ENCODE results near the gene PIKFYVE.

Gene PIKFYVE

DNA sequence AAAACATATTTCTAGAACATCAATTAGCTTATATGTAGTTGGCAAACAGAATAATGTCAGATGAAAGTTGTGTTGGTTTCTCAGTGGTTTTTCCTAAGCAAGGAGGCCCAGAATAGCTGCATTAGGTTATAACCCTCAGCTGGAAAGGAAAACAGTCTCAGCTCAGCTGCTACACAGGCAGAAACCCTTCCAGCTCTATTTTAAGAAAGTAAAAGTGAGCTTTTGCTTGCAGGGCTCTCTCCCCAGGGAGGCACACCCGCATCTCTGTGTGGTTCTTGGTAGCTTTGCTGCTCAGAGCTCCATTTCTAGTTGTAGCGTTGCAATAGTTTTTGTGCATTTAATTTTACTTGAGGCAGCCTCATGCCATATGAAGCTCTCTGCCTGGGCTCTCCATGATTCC, 54.6 kb downstream of the PIKFYVE start:
- TF ChIP-seq, protein P1, sequence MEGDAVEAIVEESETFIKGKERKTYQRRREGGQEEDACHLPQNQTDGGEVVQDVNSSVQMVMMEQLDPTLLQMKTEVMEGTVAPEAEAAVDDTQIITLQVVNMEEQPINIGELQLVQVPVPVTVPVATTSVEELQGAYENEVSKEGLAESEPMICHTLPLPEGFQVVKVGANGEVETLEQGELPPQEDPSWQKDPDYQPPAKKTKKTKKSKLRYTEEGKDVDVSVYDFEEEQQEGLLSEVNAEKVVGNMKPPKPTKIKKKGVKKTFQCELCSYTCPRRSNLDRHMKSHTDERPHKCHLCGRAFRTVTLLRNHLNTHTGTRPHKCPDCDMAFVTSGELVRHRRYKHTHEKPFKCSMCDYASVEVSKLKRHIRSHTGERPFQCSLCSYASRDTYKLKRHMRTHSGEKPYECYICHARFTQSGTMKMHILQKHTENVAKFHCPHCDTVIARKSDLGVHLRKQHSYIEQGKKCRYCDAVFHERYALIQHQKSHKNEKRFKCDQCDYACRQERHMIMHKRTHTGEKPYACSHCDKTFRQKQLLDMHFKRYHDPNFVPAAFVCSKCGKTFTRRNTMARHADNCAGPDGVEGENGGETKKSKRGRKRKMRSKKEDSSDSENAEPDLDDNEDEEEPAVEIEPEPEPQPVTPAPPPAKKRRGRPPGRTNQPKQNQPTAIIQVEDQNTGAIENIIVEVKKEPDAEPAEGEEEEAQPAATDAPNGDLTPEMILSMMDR (IDR thresholded peaks at IDR 0.05; ENCODE audit: low read depth, low read length), result no peak
- H3K4me3 ChIP-seq (ENCODE audit: low read depth, low read length), result no peak overlapping the region

DNA sequence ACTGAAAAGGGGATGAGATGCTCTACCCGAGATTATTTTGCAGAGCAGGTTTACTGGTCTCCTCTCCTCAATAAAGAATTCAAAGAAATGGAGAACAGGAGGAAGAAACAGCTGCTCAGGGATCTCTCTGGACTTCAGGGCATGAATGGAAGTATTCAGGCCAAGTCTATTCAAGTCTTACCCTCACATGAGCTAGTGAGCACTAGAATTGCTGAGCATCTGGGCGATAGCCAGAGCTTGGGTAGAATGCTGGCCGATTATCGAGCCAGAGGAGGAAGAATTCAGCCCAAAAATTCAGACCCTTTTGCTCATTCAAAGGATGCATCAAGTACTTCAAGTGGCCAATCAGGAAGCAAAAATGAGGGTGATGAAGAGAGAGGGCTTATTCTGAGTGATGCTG, 60.0 kb downstream of the PIKFYVE start:
- no peak overlapping the region for H3K4me3 ChIP-seq (ENCODE audit: low read depth, low read length)
- TF ChIP-seq, protein P1 (IDR thresholded peaks at IDR 0.05; ENCODE audit: low read depth, low read length), result no peak

DNA sequence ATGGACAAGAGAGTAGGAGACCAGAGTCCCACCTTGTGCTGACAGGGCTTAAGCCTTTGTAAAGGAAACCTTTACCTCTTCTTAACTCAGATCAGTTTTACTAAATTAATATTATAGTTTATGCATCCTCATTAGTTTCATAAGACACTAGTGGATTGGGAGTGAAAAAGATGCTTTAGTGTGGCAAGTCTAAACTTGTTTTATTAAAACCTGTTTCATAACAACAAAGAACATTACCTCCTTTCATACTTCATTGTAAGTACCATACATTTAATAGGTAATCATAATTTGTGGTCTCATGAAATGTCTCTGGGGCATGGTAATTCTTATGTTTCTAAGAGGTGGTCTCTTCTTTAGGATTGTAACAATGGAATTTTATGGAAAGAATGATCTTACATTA, 63.4 kb downstream of the PIKFYVE start:
- no peak overlapping the region for H3K4me3 ChIP-seq (ENCODE audit: low read depth, low read length)
- TF ChIP-seq, protein P1 (IDR thresholded peaks at IDR 0.05; ENCODE audit: low read depth, low read length), result no peak

DNA sequence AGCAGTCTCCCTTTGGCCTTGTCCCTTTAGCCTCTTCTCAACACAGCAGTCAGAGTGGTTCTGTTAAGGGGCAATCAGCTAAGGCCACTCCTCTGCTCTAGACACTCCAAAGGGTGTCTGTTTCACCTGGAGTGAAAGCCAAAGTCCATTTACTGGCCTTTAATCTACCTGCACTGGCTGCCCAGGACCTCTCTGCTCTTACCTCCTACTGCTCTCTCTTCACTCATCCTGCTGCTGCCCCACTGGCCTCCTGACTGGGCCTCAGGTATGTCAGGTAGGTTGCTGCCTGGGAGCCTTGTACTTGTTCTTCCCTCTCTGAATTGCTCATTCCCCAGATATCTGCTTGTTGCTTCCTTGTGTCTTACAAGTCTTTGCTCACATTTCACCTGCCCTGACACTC, 68.2 kb downstream of the PIKFYVE start:
- H3K4me3 ChIP-seq (ENCODE audit: low read depth, low read length), result no peak overlapping the region
- TF ChIP-seq, protein P1 (IDR thresholded peaks at IDR 0.05; ENCODE audit: low read depth, low read length), result no peak

DNA sequence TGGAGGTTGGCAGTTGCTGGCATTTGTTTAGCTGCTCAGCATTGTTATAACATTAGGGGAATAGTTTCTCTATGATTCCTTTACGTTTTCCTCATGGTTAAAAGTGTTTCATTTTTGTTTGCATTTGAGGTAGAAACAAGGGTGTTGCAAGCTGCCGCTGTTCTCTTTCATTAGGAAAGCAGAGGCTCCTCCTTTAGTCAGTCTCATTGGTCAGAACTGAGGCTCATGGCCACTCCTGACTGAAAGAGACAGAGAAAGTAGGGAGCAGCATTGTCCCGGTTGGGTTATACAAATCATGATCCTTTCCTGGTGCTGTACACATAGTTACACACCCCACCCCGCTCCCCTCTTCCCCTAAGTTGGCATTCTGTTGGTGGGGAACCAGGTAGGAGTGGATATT, 80.7 kb downstream of the PIKFYVE start:
- H3K4me3 ChIP-seq (ENCODE audit: low read depth, low read length), result no peak overlapping the region
- TF ChIP-seq, protein P1 (IDR thresholded peaks at IDR 0.05; ENCODE audit: low read depth, low read length), result no peak

DNA sequence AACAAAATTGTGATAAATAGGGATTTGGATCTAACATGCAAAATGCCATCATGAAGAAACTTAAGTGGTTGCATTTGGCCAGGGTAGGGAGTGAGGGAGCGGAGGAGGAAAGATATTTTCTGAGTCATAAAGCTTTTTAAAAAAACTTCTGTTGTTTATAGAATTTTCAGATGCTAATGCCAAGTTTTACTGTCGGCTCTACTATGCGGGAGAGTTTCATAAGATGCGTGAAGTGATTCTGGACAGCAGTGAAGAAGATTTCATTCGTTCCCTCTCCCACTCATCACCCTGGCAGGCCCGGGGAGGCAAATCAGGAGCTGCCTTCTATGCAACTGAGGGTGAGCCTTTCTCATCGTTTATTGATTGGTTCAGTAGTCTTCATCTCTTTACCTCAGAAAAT, 84.6 kb downstream of the PIKFYVE start:
- TF ChIP-seq, protein P1 (IDR thresholded peaks at IDR 0.05; ENCODE audit: low read depth, low read length), result no peak
- H3K4me3 ChIP-seq (ENCODE audit: low read depth, low read length), result no peak overlapping the region

DNA sequence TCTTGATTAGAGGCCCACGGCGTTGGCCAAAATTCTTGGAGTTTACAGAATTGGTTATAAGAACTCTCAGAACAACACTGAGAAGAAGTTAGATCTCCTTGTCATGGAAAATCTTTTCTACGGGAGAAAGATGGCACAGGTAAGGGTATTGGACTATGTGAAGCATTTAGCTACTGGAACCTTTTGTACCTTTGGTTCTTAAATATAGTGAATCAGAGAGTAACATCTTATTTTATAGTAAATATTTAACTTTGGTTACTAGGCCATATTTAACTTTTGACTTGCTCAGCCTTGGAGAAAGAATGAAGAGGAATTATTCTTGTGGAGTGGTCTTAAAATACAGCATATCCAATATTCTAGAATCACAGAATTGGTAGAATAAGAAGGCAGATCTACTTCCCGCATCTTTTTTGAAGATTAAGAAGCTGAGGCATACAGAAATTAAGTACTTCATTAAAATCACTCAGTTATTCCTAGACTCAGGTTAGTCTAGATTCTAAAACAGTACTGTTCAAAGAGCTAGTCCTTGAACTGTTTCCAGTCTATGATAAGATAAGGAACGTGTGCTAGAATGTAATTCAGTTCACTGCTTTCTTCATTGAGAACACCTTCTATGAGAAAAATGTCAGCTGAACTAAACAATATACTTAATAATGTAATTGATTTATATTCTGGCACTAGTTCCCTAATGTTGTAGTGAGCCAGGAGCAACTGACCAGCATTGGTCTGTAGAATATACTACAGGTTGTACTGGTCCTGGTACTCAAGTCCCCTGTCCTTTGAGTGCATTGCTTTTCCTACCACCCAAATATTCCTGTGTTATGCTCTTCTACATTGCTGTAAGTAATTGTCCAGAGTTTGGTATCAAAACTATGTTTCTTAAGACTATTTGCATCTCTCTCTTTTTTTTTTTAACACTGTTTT, 86.9 kb downstream of the PIKFYVE start:
- no peak overlapping the region for H3K4me3 ChIP-seq (ENCODE audit: low read depth, low read length)
- TF ChIP-seq, protein P1 (IDR thresholded peaks at IDR 0.05; ENCODE audit: low read depth, low read length), result no peak

All from WI38 (cell line).